Activated naive CD8-positive, alpha-beta T cell (primary cell): Measurements from ENCODE around the gene KRT9.
A peak's percentile ranks its signal among the peaks of the same experiment; 100 is the strongest.

Source experiments
- H3K27ac Mint-ChIP-seq: one replicate; pipeline ENCODE4 v1.8.0; 2021; ENCODE audit warnings: mixed read lengths
- H3K27me3 Mint-ChIP-seq: one replicate; pipeline ENCODE4 v1.8.0; 2021; ENCODE audit warnings: mixed read lengths
- H3K36me3 Mint-ChIP-seq: one replicate; pipeline ENCODE4 v1.8.0; 2021; ENCODE audit warnings: mixed read lengths
- H3K4me1 Mint-ChIP-seq: one replicate; pipeline ENCODE4 v1.8.0; 2021; ENCODE audit warnings: low read depth, mixed read lengths
- H3K4me3 Mint-ChIP-seq: one replicate; pipeline ENCODE4 v1.8.0; 2021; ENCODE audit warnings: mild to moderate bottlenecking, mixed read lengths
- H3K9me3 Mint-ChIP-seq: one replicate; pipeline ENCODE4 v1.8.0; 2021; ENCODE audit warnings: low read depth, mixed read lengths

Gene KRT9

GRCh38 chr17:41535764-41536481, 35.9 kb downstream of the KRT9 start:
- Mint-ChIP-seq H3K4me3 (no peak overlapping the region), H3K27ac (no peak overlapping the region), H3K9me3 (no peaks in the 10 kb centered on the region), H3K4me1 (no peaks in the 10 kb centered on the region), H3K27me3 (peaks cover 16% of the 10 kb centered on the region), H3K36me3 (no peaks in the 10 kb centered on the region)

DNA sequence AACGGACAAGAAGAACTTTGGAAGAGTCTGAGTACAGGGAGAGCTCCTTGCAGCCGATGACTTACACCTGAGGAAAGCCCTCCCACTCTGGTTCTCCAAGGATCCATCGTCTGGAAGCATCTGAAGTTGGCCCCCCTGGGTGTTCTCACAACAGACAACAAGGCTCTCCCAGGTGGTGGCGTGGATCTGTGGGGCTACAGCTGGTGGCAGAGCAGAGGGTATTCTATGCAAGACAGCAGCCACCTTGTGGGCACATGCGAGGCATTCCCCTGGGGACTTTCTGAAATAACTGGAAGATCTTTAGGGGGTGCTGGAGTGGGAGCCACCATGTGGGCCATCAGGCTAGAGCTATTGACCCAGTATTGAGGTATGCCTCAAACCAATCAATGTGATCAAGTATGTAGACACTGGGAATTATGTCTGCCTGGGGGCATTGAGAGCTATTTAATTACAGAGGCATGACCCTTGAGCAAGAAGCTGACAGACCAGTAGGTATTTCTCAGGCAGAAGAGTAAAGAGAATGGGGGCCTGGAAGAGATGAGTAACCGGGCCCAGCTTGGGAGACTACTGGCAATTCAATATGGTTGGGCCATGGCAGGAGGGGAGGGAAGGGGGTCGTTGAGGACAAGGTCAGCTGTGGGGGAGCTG, 36.8 kb downstream of the KRT9 start:
- H3K27me3 Mint-ChIP-seq = peaks cover 17% of the 10 kb centered on the region
- no peaks in the 10 kb centered on the region for H3K36me3 Mint-ChIP-seq
- no peak overlapping the region for H3K4me3 Mint-ChIP-seq
- no peak overlapping the region for H3K27ac Mint-ChIP-seq
- no peaks in the 10 kb centered on the region for H3K4me1 Mint-ChIP-seq
- H3K9me3 Mint-ChIP-seq = no peaks in the 10 kb centered on the region

GRCh38 chr17:41533613-41534012, 38.2 kb downstream of the KRT9 start:
- Mint-ChIP-seq H3K36me3 (no peaks in the 10 kb centered on the region), H3K27me3 (peaks cover 26% of the 10 kb centered on the region), H3K4me3 (no peak overlapping the region), H3K4me1 (peaks cover 6% of the 10 kb centered on the region), H3K9me3 (no peaks in the 10 kb centered on the region), H3K27ac (no peak overlapping the region)

- Mint-ChIP-seq H3K4me3 (no peak overlapping the region), H3K27me3 (peaks cover 28% of the 10 kb centered on the region), H3K4me1 (peaks cover 9% of the 10 kb centered on the region), H3K9me3 (no peaks in the 10 kb centered on the region), H3K36me3 (no peaks in the 10 kb centered on the region), H3K27ac (no peak overlapping the region)
These were observed 38.8 kb downstream of the KRT9 start for GRCh38 chr17:41532947-41533570.

DNA sequence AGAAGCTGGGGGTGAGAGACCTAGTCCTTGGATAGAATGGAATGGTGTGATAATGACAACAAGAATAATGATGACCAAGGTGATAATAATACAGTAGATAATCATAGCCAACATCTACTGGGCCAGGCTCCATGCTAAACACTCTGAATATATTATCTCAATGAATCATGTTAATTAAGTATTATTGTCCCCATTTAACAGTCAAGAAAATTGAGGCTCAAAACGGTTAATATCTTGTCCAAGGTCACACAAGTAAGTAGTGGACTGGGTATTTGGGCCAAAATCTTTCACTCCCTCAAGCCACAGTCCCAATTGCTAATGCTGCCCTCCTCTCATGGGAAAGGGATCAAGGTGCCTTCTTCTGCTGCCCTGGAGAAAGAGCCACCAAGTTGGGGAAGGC, 39.9 kb downstream of the KRT9 start:
- Mint-ChIP-seq H3K36me3 (no peaks in the 10 kb centered on the region), H3K27ac (no peak overlapping the region), H3K9me3 (no peaks in the 10 kb centered on the region), H3K4me3 (no peak overlapping the region), H3K27me3 (peaks cover 28% of the 10 kb centered on the region), H3K4me1 (peaks cover 13% of the 10 kb centered on the region)

GRCh38 chr17:41530062-41531048, 41.5 kb downstream of the KRT9 start:
- Mint-ChIP-seq H3K9me3 (no peaks in the 10 kb centered on the region), H3K27ac (no peak overlapping the region), H3K4me1 (peaks cover 14% of the 10 kb centered on the region), H3K4me3 (no peak overlapping the region), H3K36me3 (no peaks in the 10 kb centered on the region), H3K27me3 (peaks cover 31% of the 10 kb centered on the region)

DNA sequence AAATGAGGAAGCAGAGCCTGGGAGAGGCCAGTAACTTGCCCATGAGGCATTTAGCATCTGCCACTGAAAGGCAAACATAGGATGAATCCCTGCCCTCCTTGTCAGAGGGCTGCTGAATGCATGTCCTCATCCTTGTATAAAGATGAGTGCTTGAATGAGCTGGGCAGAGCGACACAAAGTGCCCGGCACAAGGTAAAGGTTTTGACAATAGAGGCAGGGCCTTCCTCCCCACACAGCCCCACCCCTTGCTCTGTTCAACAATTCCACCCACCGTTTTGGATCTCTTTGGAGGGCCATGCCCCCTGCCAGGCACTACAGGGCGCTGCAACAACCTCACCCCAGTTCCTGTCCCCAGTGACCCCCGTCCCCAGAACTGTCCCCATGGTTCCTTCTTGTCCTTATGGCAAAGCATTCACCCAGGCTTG, 42.4 kb downstream of the KRT9 start:
- Mint-ChIP-seq H3K4me3 (peak overlapping the region; percentile 78), H3K27ac (no peak overlapping the region), H3K36me3 (no peaks in the 10 kb centered on the region), H3K9me3 (no peaks in the 10 kb centered on the region), H3K4me1 (peaks cover 14% of the 10 kb centered on the region), H3K27me3 (peaks cover 27% of the 10 kb centered on the region)

- Mint-ChIP-seq H3K27ac (no peak overlapping the region), H3K27me3 (peaks cover 27% of the 10 kb centered on the region), H3K4me1 (peaks cover 14% of the 10 kb centered on the region), H3K36me3 (no peaks in the 10 kb centered on the region), H3K9me3 (no peaks in the 10 kb centered on the region), H3K4me3 (peak overlapping the region; percentile 78)
These were observed 42.9 kb downstream of the KRT9 start for GRCh38 chr17:41528959-41529353.

- Mint-ChIP-seq H3K9me3 (no peaks in the 10 kb centered on the region), H3K4me3 (peak overlapping the region; percentile 53), H3K4me1 (peaks cover 14% of the 10 kb centered on the region), H3K27ac (no peak overlapping the region), H3K27me3 (peaks cover 21% of the 10 kb centered on the region), H3K36me3 (no peaks in the 10 kb centered on the region)
These were observed 44.5 kb downstream of the KRT9 start for GRCh38 chr17:41527063-41528023.

GRCh38 chr17:41524261-41524660, 47.6 kb downstream of the KRT9 start:
- peaks cover 14% of the 10 kb centered on the region for H3K27me3 Mint-ChIP-seq
- H3K4me1 Mint-ChIP-seq = peaks cover 13% of the 10 kb centered on the region
- no peak overlapping the region for H3K4me3 Mint-ChIP-seq
- no peaks in the 10 kb centered on the region for H3K9me3 Mint-ChIP-seq
- no peaks in the 10 kb centered on the region for H3K36me3 Mint-ChIP-seq
- no peak overlapping the region for H3K27ac Mint-ChIP-seq

DNA sequence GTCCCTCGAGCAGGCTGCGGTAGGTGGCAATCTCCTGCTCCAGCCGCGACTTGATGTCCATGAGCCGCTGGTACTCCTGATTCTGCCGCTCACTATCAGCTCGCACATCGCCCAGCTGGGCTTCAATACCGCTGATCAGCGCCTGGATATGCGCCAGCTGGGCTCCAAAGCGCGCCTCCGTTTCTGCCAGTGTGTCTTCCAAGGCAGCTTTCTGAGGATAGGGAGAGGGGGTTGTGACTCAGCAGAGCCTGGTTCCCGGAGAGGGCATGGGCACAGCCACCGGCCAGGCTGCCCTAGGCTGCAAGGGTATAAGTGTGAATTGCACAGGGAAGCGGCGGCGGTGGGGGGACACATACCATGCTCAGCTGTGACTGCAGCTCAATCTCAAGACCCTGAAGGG, 48.1 kb downstream of the KRT9 start:
- Mint-ChIP-seq H3K27ac (no peak overlapping the region), H3K36me3 (no peaks in the 10 kb centered on the region), H3K27me3 (peaks cover 10% of the 10 kb centered on the region), H3K9me3 (no peaks in the 10 kb centered on the region), H3K4me1 (peaks cover 8% of the 10 kb centered on the region), H3K4me3 (no peak overlapping the region)

GRCh38 chr17:41523225-41523593, 48.6 kb downstream of the KRT9 start:
- Mint-ChIP-seq H3K4me1 (peaks cover 5% of the 10 kb centered on the region), H3K9me3 (no peaks in the 10 kb centered on the region), H3K27ac (no peak overlapping the region), H3K27me3 (peaks cover 7% of the 10 kb centered on the region), H3K4me3 (no peak overlapping the region), H3K36me3 (no peaks in the 10 kb centered on the region)

- no peaks in the 10 kb centered on the region for H3K9me3 Mint-ChIP-seq
- H3K27ac Mint-ChIP-seq = no peak overlapping the region
- H3K4me3 Mint-ChIP-seq = no peak overlapping the region
- H3K27me3 Mint-ChIP-seq = peaks cover 7% of the 10 kb centered on the region
- no peaks in the 10 kb centered on the region for H3K36me3 Mint-ChIP-seq
- peaks cover 5% of the 10 kb centered on the region for H3K4me1 Mint-ChIP-seq
These were observed 49.3 kb downstream of the KRT9 start for GRCh38 chr17:41522301-41523224.
